HG03520 (cell line): ENCODE measurements around the gene AP3S1.

Experiments used
- ATAC-seq: cut with Tn5 transposase; IDR thresholded peaks from one replicate; pipeline ENCODE4 v1.9.1; 2021; ENCODE audit warnings: mild to moderate bottlenecking, moderate library complexity; ENCODE audit not compliant: unreplicated experiment

The AP3S1 gene

GRCh38 chr5:115934388-115934974, 92.7 kb downstream of the AP3S1 start:
- ATAC-seq: no peak

- ATAC-seq: no peak
These were observed 94.3 kb downstream of the AP3S1 start for GRCh38 chr5:115936031-115936430.

- no peak for ATAC-seq
These were observed 97.3 kb downstream of the AP3S1 start for GRCh38 chr5:115939059-115939458.

- no peak for ATAC-seq
These were observed 98.5 kb downstream of the AP3S1 start for GRCh38 chr5:115940080-115940810.

- ATAC-seq: no peak
These were observed 99.4 kb downstream of the AP3S1 start for GRCh38 chr5:115941051-115941675.

- ATAC-seq: no peak
These were observed 102.8 kb downstream of the AP3S1 start for GRCh38 chr5:115944501-115944900.

GRCh38 chr5:115946655-115947054, 104.9 kb downstream of the AP3S1 start:
- no peak for ATAC-seq

GRCh38 chr5:115947260-115947659, 105.5 kb downstream of the AP3S1 start:
- ATAC-seq: no peak

- ATAC-seq: no peak
These were observed 106.4 kb downstream of the AP3S1 start for GRCh38 chr5:115948091-115948534.

- ATAC-seq: no peak
These were observed 107.4 kb downstream of the AP3S1 start for GRCh38 chr5:115949096-115949495.

GRCh38 chr5:115952588-115952987, 110.9 kb downstream of the AP3S1 start:
- ATAC-seq: no peak

GRCh38 chr5:115954144-115954543, 112.4 kb downstream of the AP3S1 start:
- no peak for ATAC-seq

- ATAC-seq: no peak
These were observed 115.2 kb downstream of the AP3S1 start for GRCh38 chr5:115956957-115957356.

GRCh38 chr5:115961381-115962238, 119.9 kb downstream of the AP3S1 start:
- no peak for ATAC-seq

- no peak for ATAC-seq
These were observed 120.5 kb downstream of the AP3S1 start, which contains the start of gene LVRN for GRCh38 chr5:115962239-115962564. LVRN (plus strand) TSS chr5:115962475; CDS start chr5:115962618, 143 bp downstream.

GRCh38 chr5:115962565-115963402, 121.0 kb downstream of the AP3S1 start:
- ATAC-seq: no peak

GRCh38 chr5:115963566-115963965, 121.8 kb downstream of the AP3S1 start:
- ATAC-seq: no peak
